Activated CD8-positive, alpha-beta memory T cell treated with anti-CD3 and anti-CD28 coated beads, Interleukin-2, amount 50 U/mL, for 48 hours (primary cell): Measurements from ENCODE around the gene RBMS3.
"Not testable (repeated sequence)": the region's sequence is repeated elsewhere in the genome, so short reads cannot be mapped to it uniquely, and the experiment has no call there.

Experiments used
- DNase-seq: peaks from one replicate; pipeline ENCODE4 v3.0.0-alpha.2; 2020

Gene RBMS3

DNA sequence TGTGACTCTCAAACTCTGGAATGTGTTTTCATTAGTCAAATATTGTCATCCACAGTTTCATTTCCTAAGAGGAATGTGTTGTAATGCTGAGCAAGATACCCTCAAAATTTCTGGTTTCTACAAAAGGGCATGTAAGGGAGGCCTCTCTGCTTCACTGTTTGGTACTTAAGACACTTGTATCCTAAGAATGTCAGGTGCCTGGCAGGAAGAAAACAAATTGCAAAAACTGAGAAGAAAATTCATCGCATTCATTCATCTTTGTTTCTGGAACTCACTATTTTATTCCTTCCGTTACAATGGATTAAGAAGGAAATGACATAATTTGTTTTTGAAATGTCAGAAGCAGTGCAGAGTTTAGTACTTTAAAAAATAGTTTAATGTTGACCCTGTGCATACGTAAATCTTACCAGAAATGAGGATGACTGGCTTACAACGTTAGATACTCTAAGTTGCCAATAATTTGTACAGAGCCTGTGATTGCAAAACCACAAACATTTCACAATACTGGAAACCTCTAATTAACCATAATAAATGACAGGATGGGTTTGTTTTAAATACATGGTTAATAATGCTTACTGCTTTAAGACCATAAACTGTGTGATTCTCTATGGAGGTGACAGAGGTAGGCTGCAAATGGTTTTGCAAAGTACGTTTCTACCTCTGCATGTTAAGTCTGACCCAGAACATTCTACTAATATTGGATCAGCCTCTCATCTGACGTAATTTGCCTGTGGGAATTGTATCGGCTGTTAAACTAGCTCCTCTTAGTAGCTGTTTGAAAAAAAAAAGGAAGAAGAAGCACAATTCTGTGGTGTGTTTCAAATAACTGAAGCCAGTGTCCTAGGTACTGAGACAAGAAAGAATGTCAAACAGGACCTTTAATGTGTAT lies 477.8 kb downstream of the RBMS3 start:
- no peak for DNase-seq

DNA sequence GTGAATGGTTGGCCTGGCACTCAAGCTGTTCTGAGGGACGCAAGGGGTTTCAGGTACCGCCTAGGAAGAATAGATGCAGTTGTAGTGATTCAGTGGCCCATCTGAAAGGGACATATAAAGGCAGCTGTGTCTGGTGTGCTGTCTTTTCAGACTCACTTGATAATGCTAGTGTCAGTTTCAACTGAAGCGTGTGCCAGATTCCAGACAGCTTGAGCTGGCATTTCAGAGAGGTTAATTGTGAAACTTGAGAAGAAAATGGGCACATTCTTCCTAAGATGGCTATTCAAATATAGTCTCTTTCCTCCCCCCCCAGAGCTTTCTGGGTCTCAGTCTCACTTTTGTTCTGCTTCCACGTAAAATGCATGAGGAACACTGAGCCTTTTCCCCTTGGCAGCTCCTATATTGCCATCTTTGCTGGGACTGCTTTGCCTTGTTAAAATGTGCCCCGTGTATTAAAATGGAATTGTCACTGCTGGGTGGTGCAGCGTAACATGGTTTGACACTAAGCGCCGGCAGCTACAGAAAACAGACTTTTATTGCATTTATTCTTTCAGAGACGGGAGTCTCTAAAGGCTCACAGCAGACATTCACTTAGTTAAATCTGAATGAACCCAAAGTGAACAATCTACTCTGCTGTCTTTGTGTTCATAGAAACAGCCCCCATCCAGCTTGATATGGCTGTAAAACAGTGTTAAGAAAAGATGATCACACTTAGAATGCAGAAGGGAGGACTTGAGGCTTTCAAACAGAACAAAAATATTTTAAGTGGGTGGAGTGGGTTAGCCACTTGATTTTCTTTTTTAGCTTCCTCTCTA lies 478.7 kb downstream of the RBMS3 start:
- DNase-seq = no peak

DNA sequence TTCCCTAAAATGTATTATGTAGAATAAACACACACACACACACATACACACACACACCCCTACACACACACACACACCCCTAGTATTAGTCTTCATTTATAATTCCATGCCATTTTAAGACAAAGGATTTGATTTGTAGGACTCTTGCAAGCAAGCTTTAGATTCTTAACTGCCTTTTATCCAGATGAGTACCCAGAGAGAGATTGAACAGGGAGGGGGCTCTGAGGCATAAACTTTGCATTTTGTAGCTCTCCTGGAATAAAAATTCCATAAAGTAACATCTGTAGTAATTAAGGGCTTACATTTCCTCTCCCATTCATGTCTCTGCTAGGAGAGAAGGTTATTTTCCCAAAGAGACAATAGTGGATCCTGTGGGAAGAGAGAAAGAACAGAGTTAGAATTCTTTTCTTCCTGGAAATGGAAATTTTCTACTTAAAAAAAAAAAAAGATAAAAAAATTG lies 479.4 kb downstream of the RBMS3 start:
- DNase-seq = no peak

DNA sequence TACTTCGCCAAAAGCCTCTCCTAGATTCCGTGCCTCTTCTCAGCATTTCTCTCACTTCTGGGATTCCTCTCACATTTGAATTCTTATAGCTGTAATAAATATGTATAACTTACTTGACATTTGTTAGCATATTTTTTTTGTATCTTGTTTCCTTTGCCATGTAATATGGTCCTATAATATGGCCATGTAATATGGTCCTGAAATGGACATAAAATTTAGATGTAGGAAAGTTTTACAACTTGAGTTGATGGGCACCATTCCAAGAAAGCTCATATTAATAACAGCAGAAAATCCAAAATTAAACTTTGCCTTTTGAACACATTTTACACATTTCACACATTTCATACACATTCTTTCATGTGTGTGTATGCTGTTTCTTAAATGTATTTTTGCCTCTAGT lies 480.6 kb downstream of the RBMS3 start:
- no peak for DNase-seq

DNA sequence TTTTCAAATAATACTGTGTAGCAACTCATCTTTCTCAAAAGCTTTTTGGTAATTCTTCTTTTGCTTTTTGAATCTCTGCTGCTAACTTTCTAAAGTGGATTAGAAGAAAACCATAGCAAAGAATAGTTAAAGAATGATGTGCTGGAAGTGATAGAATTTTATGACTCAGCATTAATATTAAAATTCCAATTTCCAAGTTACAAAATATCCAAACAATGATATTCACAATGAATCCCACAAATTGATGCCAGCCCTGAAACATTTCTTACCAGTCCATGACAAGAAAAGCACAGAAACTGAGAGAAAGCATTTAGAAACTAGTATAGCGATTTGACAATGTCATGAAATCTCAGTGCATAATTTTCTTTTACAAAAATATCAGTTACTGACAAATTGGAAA lies 482.2 kb downstream of the RBMS3 start:
- DNase-seq = no peak

DNA sequence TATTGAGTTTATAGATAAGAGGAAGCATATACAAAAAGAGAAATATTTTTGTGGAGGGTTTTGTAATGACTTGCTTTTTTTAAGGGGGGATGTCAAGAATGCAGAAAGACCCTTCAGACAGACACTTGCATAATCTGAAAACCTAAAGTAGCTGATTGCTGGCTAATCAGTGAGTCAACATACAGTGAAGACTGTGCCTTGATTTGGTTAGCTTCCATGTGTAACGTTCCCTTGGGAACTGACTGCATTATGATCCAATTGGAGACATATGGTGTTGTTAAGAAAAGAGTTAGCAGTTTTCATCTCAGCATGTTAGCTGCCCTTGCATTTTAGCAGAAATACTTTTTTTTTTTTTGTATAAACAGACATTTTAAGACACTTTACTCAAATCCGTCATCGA lies 483.2 kb downstream of the RBMS3 start:
- no peak for DNase-seq

DNA sequence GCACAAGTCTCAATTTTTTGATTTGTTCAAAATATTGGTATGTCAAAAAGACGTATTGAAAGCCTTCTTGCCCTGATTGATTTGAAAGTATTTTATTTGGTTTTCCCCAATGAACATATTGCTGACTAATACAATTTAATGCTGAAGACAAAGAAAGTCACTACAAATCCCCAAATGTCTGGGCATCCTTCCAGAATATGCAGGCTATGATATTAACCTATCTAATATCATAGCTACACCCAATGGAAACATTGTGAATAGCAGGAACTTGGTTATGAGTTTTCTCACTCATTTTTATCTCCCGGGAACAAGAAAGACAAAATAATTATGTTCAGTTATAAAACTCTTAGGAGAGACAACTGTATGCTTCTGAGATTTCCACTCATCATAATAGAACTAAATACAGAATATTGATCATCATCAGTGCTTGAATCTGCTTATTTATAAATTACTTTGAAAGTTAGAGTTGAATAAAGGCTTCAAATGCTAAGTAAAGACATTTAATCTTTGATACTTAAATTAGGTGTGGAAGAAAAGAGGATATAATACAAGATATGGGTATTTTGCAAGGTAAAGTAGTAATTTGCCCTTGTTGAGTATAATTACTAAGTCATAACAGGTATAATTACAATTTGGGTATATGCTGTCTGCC lies 483.9 kb downstream of the RBMS3 start:
- no peak for DNase-seq

DNA sequence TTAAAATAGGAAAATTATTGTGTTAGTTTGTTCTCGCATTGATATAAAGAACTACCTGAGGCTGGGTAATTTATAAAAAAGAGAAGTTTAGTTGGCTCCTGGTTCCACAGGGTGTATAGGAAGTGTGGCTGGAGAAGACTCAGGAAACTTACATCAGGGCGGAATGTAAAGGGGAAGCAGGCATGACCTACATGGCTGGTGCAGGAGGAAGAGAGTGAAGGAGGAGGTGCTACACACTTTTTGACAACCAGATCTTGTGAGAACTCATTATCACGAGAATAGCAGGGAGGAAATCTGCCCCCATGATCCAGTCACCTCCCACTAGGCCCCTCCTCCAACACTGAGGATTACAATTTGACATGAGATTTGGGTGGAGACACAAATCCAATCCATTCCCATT lies 490.7 kb downstream of the RBMS3 start:
- DNase-seq = no peak

DNA sequence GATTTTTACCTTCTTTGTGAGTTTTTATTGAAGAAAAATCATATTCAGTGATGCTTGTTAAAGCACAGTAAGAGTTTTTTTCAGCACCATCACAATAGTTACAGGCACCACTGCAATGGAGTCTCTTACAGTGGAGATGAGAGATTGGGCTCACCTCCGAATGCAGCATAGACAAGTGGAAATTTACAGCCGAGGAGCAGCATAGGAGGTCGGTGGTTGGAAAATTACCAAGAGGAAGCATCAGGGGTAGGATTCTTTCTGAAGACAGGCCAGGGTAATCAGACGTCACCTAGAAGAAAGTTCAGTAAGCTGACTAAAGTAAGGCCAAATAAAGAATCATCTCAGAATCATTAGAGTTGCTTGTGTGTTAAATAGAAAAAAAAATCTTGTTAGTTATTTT lies 491.6 kb downstream of the RBMS3 start:
- no peak for DNase-seq

DNA sequence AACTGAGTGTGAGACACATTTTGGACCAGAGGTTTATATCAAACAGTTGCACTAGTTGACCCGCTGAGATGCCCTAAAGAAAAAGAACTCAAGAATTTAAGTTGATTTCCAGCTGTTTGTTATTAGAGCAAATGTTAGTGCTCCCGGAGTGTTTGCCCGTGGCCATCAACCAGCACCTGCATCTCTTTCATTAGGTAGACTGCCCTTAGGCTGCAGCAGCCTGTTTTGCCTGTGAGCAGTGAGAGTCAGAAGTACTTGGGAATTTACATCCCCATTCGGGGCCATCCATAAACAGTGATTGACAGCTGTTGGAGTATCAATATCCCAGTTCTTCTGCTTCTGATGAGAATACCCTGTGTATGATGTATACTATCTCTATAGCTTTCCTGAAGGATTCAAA lies 492.6 kb downstream of the RBMS3 start:
- DNase-seq = no peak

DNA sequence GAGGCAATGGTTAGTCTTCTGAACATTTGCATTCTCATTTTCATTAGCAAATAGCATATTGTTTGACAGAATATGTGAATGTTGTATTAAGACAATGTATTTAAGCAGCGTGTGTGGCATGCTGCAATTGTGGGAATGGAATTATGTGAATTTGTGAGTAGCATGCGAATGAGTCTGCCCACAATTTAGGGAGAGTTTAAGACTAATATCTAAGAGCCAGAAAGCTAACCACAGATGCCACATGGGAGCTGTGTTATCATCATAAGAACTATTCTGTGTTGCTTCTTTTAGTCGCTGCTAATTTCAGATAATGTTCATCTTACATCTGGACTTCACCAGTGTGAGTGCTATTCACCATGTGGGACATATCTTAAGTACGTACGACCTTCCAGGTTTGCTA lies 494.5 kb downstream of the RBMS3 start:
- DNase-seq = no peak

DNA sequence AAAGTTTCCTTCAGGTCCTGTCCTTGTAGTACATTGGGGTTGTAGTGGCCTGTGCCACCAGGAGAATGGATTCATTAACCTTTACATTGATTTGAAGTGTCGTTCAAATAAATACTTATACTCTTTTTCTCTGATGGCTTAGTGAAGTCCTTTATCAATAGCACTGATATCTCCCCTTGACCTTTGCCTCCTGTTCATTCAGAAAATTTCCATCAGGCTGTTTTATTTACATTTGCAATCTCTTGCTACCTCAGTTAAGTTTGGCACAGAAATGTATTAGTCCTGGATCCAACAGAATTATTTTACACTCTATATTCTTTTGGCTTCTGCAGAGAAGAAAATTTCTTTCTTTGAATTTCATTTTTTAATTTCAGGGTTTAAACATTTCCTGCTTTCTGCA lies 497.0 kb downstream of the RBMS3 start:
- DNase-seq = no peak

DNA sequence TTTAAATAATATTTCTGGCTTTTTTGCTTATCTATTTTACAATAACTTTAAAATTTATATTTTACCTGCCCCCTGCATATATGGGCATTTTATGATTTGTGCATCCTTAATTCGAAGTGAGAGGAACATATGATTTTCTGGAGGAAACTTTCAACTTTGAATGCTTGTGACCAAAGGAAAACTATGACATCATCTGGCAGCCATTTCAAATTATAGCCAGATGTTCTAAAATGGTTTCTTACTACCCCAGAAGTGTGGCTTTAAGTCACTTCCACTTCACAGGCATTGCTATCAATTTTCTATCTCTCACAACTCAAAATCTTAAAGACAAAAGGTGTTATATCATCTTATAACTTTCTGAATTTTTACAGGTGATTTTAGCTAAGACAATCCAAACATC lies 508.8 kb downstream of the RBMS3 start:
- DNase-seq = no peak

DNA sequence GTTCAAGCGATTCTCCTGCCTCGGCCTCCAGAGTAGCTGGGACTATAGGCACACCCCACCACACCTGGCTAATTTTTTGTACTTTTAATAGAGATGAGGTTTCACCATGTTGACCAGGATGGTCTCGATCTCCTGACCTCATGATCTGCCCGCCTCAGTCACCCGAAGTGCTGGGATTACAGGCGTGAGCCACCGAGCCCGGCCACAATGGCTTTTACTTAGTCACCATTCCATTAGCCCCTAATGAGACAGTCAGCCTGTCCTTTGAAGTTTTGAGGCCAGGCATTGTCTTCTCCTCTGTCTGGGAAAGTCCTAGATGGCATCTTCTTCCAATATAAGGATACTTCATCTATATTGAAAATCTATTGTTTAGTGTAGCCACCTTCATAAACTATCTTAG lies 515.9 kb downstream of the RBMS3 start:
- no peak for DNase-seq

DNA sequence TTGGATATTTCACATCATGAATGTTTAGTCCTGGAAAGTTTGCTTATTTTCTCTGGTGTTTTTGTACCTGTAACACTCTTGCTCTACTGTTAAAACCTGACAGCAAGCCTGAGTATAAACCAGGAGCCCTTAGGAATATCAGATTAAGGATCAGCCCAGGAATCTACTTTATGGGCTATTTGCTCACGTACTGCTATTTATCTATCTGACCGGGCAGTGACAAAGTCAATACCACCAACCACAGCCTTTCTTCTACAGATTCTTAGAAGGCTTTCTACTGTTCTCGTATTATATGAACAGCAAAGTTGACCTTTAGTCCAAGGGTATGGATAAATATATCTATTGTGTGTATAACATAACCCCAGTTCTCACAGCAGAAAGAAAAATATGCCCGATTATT lies 521.2 kb downstream of the RBMS3 start:
- DNase-seq = no peak

DNA sequence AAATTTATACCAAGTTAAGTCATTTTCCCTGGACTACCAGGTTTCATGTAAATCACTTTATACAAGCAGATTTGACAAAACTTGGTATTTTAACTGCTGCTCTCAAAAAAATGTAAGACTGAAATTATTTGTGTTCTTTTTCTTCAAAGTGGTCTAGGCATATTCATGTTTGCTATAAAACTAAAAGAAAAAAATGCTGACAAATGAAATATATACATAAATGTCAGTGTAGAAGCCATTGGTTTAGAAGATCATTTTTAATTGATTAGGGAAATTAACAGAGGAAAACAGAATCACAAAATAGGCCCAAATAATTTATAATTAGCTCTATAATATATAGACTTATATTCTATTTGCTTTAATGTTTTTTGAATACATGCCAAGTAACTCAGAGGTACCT lies 523.2 kb downstream of the RBMS3 start:
- DNase-seq = no peak

DNA sequence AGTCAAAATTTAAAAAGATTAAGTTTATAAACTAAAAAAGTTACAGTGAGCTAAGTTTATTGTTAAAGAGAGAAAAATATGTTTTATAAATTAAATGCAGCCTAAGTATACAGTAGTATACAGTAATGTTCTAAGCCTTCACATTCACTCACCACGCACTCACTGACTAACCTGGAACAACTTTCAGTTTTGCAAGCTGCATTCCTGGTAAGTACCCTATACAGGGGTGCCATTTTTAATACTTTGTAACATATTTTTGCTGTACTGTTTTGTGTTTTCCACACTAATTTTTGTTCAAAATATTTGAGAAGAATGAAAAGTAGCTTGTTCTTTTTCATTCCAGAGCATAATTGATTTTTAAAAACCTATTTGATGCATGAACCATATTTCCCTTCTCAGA lies 524.9 kb downstream of the RBMS3 start:
- no peak for DNase-seq

DNA sequence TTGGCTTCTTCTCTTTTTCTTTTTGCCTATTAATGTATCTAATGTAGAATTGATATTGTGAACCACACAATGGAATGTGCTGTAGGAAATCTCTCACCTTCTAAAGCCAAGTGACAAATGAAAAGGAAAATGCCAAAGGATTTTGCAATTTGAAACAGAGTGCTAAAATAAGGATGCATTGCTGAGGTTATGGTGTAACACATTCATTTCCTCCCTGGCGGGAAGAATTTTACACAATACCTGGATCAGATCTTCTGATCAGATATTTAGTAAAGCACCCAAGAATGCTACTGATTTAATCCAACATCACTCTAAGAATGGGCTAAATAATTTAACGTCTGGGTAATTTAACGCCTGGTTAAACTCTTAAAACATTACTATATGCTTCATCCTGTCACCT lies 527.5 kb downstream of the RBMS3 start:
- not testable (repeated sequence) for DNase-seq

DNA sequence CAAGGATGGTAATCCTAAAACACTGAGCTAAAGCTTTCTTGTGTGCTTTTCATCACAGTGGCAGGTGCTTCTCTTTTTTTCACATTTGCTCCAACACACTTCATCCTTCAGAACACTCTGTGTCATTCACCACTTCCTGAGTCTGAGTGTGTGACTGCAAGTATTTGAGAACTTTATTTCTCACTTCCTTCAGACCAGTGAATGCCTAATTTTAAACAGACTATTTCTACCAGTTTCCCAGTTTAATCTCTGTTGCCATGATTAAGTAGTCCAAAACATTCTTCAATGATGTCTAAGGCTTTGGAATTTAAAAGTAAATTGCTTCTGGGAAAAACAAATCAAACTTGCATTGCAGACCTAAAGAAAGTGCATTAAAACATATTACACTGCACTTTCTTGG lies 541.2 kb downstream of the RBMS3 start:
- no peak for DNase-seq

DNA sequence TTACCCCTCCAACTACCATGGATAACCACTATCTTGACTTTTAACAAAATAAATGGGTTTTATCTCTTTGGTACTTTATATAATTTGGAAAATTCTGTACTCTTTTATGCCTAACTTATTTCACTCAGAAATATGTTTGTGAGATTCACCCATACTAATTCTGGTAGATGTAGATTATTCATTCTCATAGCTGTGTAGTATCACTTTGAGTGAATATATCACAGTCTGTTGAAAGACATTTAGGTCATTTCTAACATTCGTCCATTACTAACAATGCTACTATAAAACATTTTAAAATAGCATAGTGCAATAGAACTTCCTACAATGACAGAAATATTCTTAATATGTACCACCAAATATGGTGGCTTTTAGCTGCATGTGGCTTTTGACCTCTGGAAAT lies 542.4 kb downstream of the RBMS3 start:
- no peak for DNase-seq

DNA sequence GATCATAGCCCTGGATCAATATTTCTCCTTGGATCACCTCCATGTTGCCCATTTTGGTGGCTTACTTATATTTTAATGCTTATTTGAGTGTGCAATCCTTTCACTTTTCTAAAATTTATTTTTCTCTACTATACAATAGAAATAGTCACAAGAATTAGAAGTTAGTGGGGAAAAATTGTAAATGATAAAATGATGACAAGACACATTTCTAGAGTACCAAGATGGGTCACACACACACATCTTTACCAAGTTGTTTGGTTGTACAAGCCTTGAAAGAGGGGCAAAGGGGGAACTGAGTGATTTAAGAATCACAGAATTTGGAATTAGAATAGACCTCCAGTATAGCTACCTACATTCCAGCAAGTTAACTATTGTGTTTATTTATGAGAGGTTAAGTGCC lies 545.8 kb downstream of the RBMS3 start:
- no peak for DNase-seq

DNA sequence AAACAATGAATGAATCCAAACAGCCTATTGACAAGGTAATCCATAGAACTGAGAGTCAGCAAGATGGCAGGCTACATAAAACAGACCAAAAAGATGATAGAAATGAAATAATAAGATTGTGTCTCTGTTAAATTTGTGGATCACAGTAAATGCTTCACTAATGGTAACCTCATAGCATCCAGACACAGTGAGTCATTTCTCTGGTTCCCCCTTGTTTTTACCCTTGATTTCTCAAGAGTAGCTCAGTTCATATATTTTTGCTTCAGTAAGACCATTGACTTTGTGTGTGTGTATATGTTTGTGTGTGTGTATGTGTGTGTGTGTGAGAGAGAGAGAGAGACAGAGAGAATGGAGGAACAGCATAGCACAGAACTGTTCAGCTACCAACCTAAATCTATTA lies 546.9 kb downstream of the RBMS3 start:
- no peak for DNase-seq

DNA sequence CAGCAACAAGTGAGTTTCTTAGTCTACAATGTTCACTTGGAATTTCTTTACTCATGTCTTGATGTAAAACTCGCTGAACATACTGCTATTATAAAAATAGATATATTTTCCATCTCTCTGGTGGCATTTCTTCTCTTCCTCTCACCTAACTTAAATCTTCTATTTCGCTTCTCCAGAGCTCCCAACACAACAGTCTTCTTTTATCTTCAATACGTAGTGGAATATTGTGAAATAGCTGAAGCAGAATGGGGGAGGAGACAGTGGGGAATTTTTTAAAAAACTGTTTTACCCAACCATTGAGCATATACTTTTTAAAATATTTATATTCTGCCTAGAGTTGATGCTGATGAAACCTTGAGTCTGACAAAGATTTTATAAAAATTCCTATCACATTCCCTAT lies 548.5 kb downstream of the RBMS3 start:
- DNase-seq = no peak

DNA sequence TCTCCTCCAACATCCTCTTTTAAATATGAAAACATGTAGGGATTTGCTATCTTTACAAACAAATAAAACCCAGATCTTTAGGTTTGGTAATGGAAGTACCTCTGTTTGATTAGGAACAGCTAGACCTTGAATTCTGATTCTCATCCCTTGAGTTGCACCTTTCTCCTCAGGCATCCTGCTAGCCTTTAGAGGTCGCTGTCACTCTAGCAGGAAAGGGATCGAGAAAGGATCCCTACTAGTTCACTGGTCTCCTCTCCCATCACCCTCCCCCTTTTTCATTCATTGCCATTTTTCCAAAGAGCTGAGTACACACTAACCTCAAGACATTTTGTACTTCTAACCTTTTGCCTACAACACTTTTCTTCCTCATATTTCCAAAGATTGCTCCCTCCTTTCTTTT lies 569.8 kb downstream of the RBMS3 start:
- DNase-seq = no peak
